Ramos (cell line): Measurements from ENCODE around the gene CSNK1G2.

Source experiments
- in situ Hi-C: fragments of 300-500 bp; cut with MboI; formaldehyde crosslinking; loops from one replicate; pipeline ENCODE4 v1.14.3; 2022; ENCODE audit warnings: low sequenced_read_pairs; ENCODE audit not compliant: unreplicated experiment

Gene CSNK1G2

GRCh38 chr19:1941146-1942077 is at the start of gene CSNK1G2:
Gene CSNK1G2 (plus strand): TSS chr19:1941172. CDS start chr19:1969773, 28,601 bp downstream.
- in situ Hi-C loops = no loop called here

GRCh38 chr19:1893791-1894190 is 47.2 kb upstream of the CSNK1G2 start:
- in situ Hi-C loops = no loop called here

GRCh38 chr19:1896508-1896907 is 44.5 kb upstream of the CSNK1G2 start:
- in situ Hi-C loops = no loop called here

- in situ Hi-C loops = no loop called here
Observed at GRCh38 chr19:1901940-1902404, 39.0 kb upstream of the CSNK1G2 start.

GRCh38 chr19:1902923-1903322 is 38.0 kb upstream of the CSNK1G2 start:
- in situ Hi-C loops = no loop called here

- in situ Hi-C loops = no loop called here
Observed at GRCh38 chr19:1904860-1905109, 36.2 kb upstream of the CSNK1G2 start.

- in situ Hi-C loops = no loop called here
Observed at GRCh38 chr19:1905110-1905862, 35.7 kb upstream of the CSNK1G2 start, which contains the start of the genes ADAT3 and SCAMP4. Gene ADAT3 (plus strand): TSS chr19:1905399. CDS start chr19:1912048, 6,649 bp downstream. Gene SCAMP4 (plus strand): TSS chr19:1905399. CDS start chr19:1915020, 9,621 bp downstream.

GRCh38 chr19:1905863-1906375 is 35.1 kb upstream of the CSNK1G2 start:
- in situ Hi-C loops = no loop called here

GRCh38 chr19:1906985-1907562 is 33.9 kb upstream of the CSNK1G2 start:
- in situ Hi-C loops = no loop called here

GRCh38 chr19:1907563-1908363 is 33.2 kb upstream of the CSNK1G2 start:
- in situ Hi-C loops = no loop called here

- in situ Hi-C loops = no loop called here
Observed at GRCh38 chr19:1908364-1908678, 32.7 kb upstream of the CSNK1G2 start.

GRCh38 chr19:1909761-1910080 is 31.3 kb upstream of the CSNK1G2 start:
- in situ Hi-C loops = no loop called here

GRCh38 chr19:1910177-1910576 is 30.8 kb upstream of the CSNK1G2 start:
- in situ Hi-C loops = no loop called here

GRCh38 chr19:1911098-1911497 is 29.9 kb upstream of the CSNK1G2 start:
- in situ Hi-C loops = no loop called here

- in situ Hi-C loops = no loop called here
Observed at GRCh38 chr19:1911995-1912394, 29.0 kb upstream of the CSNK1G2 start.

GRCh38 chr19:1912760-1913505 is 28.0 kb upstream of the CSNK1G2 start:
- in situ Hi-C loops = no loop called here

GRCh38 chr19:1913781-1914577 is 27.0 kb upstream of the CSNK1G2 start:
- in situ Hi-C loops = no loop called here

GRCh38 chr19:1914826-1915341 is 26.1 kb upstream of the CSNK1G2 start:
- in situ Hi-C loops = no loop called here
